ENCODE measurements around the gene KIAA0319L. TPM values are rescaled to one million over a fixed set of nuclear protein-coding genes. Genes with fewer than 3 reads are reported as not detected.
"Not testable (repeated sequence)": the region's sequence is repeated elsewhere in the genome, so short reads cannot be mapped to it uniquely, and the experiment has no call there.

The KIAA0319L gene
- total RNA-seq, 1 experiment from 2014 or later: 72.0 TPM

GRCh38 chr1:35588197-35588910 lies 31.2 kb upstream of the KIAA0319L start:
- CTCF ChIA-PET: no interaction called here
- DNase-seq: no peak

GRCh38 chr1:35587736-35588135 lies 30.5 kb upstream of the KIAA0319L start:
- Histone ChIP-seq H3K79me2 (ENCODE audit: low read depth) (no peaks in the 10 kb centered on the region), H3K9me3 (ENCODE audit: insufficient read depth, low read depth) (no peaks in the 10 kb centered on the region), H3K27ac (no peak overlapping the region), H3K4me2 (no peak overlapping the region), H3K27me3 (ENCODE audit: insufficient read depth, low read depth) (no peaks in the 10 kb centered on the region), H3K36me3 (ENCODE audit: low read depth) (no peaks in the 10 kb centered on the region), H3K4me3 (no peak overlapping the region), H2AFZ (no peak overlapping the region), H3K9me2 (ENCODE audit: insufficient read depth) (no peaks in the 10 kb centered on the region), H4K20me1 (ENCODE audit: insufficient read depth) (no peaks in the 10 kb centered on the region), H3F3A (ENCODE audit: insufficient read depth, low read depth) (no peaks in the 10 kb centered on the region), H3K4me1 (replicated peaks; ENCODE audit: insufficient read depth) (no peaks in the 10 kb centered on the region)
- CTCF ChIA-PET: no interaction called here
- DNase-seq: no peak
- intact Hi-C loops (cut with micrococcal nuclease; ENCODE audit: unreplicated experiment): no loop called here
- POLR2A ChIA-PET (ENCODE audit: unreplicated experiment): no interaction called here
- BruUV-seq (replicated peaks): no TSS peak
- no peak for TF ChIP-seq EZH2 (IDR thresholded peaks at IDR 0.05; ENCODE audit: low read depth)

More at GRCh38 chr1:35588197-35588910, 31.2 kb upstream of the KIAA0319L start:
- Histone ChIP-seq H3K36me3 (ENCODE audit: low read depth) (no peaks in the 10 kb centered on the region), H3K79me2 (ENCODE audit: low read depth) (no peaks in the 10 kb centered on the region), H3K9me2 (ENCODE audit: insufficient read depth) (no peaks in the 10 kb centered on the region), H2AFZ (no peak overlapping the region), H3K27ac (no peak overlapping the region), H3K27me3 (ENCODE audit: insufficient read depth, low read depth) (no peaks in the 10 kb centered on the region), H3F3A (ENCODE audit: insufficient read depth, low read depth) (no peaks in the 10 kb centered on the region), H3K4me1 (replicated peaks; ENCODE audit: insufficient read depth) (no peaks in the 10 kb centered on the region), H3K9me3 (ENCODE audit: insufficient read depth, low read depth) (no peaks in the 10 kb centered on the region), H3K4me2 (no peak overlapping the region), H4K20me1 (ENCODE audit: insufficient read depth) (no peaks in the 10 kb centered on the region), H3K4me3 (no peak overlapping the region)
- TF ChIP-seq EZH2 (IDR thresholded peaks at IDR 0.05; ENCODE audit: low read depth) (no peak), CTCF (conservative IDR thresholded peaks at IDR 0.05) (no peak)
- intact Hi-C loops (cut with micrococcal nuclease; ENCODE audit: unreplicated experiment): no loop called here
- POLR2A ChIA-PET (ENCODE audit: unreplicated experiment): no interaction called here
- no TSS peak for BruUV-seq (replicated peaks)

- ChIA-PET CTCF (no interaction called here), POLR2A (ENCODE audit: unreplicated experiment) (no interaction called here)
- no peak overlapping the region for H2AFZ ChIP-seq
- H3K79me2 ChIP-seq (ENCODE audit: low read depth): no peaks in the 10 kb centered on the region
- DNase-seq: no peak
- H3K4me3 ChIP-seq: no peak overlapping the region
- H3K4me2 ChIP-seq: no peak overlapping the region
- no peaks in the 10 kb centered on the region for H3K4me1 ChIP-seq (replicated peaks; ENCODE audit: insufficient read depth)
- TF ChIP-seq EZH2 (IDR thresholded peaks at IDR 0.05; ENCODE audit: low read depth): no peak
- TF ChIP-seq CTCF (conservative IDR thresholded peaks at IDR 0.05): no peak
- no peaks in the 10 kb centered on the region for H3K9me3 ChIP-seq (ENCODE audit: insufficient read depth, low read depth)
- intact Hi-C loops (cut with micrococcal nuclease; ENCODE audit: unreplicated experiment): no loop called here
- H3K27ac ChIP-seq: no peak overlapping the region
- H3F3A ChIP-seq (ENCODE audit: insufficient read depth, low read depth): no peaks in the 10 kb centered on the region
- no peaks in the 10 kb centered on the region for H4K20me1 ChIP-seq (ENCODE audit: insufficient read depth)
- no TSS peak for BruUV-seq (replicated peaks)
- no peaks in the 10 kb centered on the region for H3K36me3 ChIP-seq (ENCODE audit: low read depth)
- H3K27me3 ChIP-seq (ENCODE audit: insufficient read depth, low read depth): no peaks in the 10 kb centered on the region
- H3K9me2 ChIP-seq (ENCODE audit: insufficient read depth): no peaks in the 10 kb centered on the region
These were observed 29.6 kb upstream of the KIAA0319L start for GRCh38 chr1:35586808-35587207.

- DNase-seq; H3K4me2 ChIP-seq; H3K79me2 ChIP-seq (ENCODE audit: low read depth); CTCF ChIA-PET; H4K20me1 ChIP-seq (ENCODE audit: insufficient read depth); POLR2A ChIA-PET (ENCODE audit: unreplicated experiment); H3K27me3 ChIP-seq (ENCODE audit: insufficient read depth, low read depth); H3K36me3 ChIP-seq (ENCODE audit: low read depth); H3F3A ChIP-seq (ENCODE audit: insufficient read depth, low read depth); H3K4me3 ChIP-seq; H2AFZ ChIP-seq; H3K4me1 ChIP-seq (replicated peaks; ENCODE audit: insufficient read depth); H3K9me2 ChIP-seq (ENCODE audit: insufficient read depth); H3K27ac ChIP-seq; H3K9me3 ChIP-seq (ENCODE audit: insufficient read depth, low read depth); intact Hi-C loops (cut with micrococcal nuclease; ENCODE audit: unreplicated experiment); BruUV-seq (replicated peaks): not testable (repeated sequence)
These were observed 28.6 kb upstream of the KIAA0319L start for GRCh38 chr1:35585805-35586204.
